Middle frontal gyrus (tissue), 1 donor: Measurements from ENCODE around the gene FOLR1.

Source experiments
- DNase-seq: peaks from one replicate; pipeline ENCODE4 v3.0.0-alpha.2; 2015; ENCODE audit warnings: low spot score; ENCODE audit errors: extremely low spot score

Gene FOLR1

DNA sequence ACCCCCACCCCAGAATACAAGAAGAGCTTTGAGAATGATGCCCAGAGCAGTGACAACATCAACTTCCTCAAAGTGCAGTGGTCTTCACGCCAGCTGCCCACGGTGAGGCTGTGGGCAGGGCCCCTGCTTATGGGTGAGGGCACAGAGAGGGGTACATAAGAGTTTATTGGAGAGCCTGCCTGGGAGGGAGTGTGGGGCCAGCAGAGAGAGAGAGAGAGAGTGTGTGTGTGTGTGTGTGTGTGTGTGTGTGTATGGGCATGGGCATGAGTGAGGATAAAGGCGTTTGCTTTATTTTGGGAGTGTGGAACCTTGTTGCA, 42.5 kb downstream of the FOLR1 start:
- DNase-seq, result no peak

- DNase-seq, result no peak
Measured at GRCh38 chr11:72234920-72235319, 43.0 kb downstream of the FOLR1 start.

GRCh38 chr11:72235351-72236057, 43.6 kb downstream of the FOLR1 start:
- no peak for DNase-seq

DNA sequence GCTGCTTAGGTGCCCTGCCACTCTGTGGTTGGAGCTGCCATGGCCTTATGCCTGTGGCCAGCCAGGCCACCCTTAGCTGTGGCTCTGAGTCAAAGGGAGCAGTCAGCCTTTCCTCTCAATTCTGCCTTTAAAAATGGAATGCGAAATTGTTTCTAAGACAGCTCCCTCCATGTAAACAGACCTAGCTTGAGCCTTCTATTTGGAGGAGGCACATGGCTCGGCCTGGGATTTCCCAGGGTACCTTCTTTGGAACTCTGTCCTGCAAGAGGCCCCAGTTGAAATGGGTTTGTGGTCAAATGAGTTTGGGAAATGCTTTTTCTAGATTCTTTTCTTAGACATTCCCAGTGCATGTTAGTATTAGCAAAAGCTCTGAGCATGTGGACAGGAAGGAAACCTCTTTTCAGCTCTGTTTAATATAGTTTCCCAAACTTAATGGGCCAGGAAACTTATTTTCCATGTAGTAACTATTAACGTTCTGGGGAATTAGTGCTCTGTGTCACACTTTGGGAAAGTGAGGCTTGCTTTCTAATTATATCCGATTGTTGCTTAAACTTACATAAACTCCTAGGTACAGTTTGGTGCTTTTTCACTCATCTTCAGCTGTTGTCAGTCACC, 44.2 kb downstream of the FOLR1 start:
- no peak for DNase-seq

DNA sequence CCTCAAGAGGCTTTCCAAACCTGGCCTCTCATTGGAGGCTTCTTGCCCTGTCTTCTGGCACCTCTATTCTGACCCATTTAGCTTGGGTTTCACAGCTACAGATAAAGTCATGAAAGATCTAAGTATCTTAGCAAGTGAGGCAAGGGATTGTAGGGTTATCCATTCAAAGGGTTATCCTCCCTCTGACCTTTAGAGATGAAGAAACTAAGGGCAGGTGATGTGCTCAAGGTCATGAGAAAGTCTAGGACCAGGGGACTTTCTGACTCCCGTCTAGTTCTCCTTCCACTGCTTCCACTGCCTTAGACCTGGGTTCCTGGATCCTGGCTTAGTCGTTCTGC, 44.8 kb downstream of the FOLR1 start:
- no peak for DNase-seq

- no peak for DNase-seq
Measured at GRCh38 chr11:72237112-72237931, 45.4 kb downstream of the FOLR1 start.

- no peak for DNase-seq
Measured at GRCh38 chr11:72238040-72238450, 46.1 kb downstream of the FOLR1 start.

DNA sequence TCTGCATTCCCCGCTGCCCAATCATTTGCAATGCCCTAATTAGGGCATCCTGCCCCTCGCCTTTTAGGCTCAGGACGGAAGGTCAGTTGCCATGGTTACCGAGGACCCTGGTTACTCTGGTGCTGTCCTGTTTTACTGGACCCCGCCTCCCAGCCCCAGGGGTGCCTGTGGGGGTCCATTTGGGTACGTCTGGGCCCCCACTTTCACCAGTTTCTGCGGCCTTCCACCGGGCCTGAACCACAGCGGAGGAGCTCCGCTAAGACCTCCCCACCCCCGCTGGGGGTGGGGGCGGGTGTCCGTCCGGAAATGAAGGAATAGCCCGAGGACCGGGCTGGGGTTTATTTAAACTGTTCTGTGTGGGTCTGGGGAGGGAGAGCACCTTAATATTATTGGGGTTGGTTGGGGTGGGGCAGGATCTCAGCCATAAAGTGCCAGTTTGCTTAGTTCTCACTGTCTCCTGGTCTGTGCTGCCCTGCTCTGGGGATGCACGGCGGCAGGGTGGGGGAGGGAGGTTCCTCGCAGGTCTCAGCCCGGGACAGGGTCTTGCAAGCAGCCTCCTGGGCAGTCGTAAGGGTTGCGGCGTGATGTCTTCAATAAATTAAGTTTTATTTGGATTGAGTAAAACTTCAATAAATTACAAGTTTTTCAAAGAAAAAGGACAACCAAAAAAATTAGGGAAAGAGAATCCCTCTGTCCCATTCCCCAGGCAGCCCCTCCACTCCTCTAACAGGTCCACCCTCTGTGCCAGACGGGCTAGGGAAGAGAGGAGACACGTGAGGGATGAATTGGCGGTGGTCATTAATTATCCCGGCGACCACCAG, 46.8 kb downstream of the FOLR1 start:
- DNase-seq, result no peak

GRCh38 chr11:72239313-72239848, 47.4 kb downstream of the FOLR1 start:
- DNase-seq, result no peak

GRCh38 chr11:72239849-72240460, 48.0 kb downstream of the FOLR1 start:
- DNase-seq, result no peak

DNA sequence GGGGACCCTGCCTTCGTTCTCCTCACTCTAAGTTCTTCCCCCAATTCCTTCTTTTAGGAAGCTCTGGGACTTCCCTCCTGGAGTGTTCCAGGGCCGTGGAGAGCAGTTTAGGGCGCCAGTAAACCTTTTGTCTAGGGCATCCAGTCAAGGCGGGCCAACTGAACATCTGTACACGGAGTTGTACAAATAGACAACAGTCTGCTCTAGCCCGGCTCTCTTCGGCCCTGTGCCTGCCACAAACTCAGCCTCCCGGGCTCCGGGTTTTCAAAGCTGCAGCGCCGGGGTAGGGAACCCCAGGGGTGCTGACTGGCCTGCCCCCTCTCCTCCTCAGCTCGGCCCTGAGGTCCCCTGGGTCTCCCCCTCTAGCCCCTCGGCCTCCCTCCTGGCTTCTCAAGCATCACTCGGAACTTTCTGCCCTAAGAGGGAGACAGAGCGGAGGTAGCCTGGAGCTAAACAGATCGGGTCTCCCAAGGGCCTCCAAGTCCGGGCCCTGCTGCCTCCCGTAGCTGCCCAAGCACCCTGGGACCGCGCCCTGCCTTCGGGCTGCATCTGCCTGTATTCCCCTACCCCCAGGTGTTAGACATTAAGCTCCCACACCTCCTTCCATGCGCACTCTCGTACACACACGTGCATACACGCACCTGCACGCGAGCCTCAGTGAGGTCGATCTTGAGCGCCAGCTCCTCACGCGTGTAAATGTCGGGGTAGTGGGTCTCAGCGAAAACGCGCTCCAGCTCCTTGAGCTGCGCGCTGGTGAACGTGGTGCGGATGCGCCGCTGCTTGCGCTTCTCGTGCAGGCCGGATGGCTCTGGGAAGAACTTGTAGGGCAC, 48.7 kb downstream of the FOLR1 start:
- DNase-seq, result no peak

GRCh38 chr11:72241291-72241781, 49.4 kb downstream of the FOLR1 start:
- no peak for DNase-seq

GRCh38 chr11:72242141-72242540, 50.2 kb downstream of the FOLR1 start:
- no peak for DNase-seq

DNA sequence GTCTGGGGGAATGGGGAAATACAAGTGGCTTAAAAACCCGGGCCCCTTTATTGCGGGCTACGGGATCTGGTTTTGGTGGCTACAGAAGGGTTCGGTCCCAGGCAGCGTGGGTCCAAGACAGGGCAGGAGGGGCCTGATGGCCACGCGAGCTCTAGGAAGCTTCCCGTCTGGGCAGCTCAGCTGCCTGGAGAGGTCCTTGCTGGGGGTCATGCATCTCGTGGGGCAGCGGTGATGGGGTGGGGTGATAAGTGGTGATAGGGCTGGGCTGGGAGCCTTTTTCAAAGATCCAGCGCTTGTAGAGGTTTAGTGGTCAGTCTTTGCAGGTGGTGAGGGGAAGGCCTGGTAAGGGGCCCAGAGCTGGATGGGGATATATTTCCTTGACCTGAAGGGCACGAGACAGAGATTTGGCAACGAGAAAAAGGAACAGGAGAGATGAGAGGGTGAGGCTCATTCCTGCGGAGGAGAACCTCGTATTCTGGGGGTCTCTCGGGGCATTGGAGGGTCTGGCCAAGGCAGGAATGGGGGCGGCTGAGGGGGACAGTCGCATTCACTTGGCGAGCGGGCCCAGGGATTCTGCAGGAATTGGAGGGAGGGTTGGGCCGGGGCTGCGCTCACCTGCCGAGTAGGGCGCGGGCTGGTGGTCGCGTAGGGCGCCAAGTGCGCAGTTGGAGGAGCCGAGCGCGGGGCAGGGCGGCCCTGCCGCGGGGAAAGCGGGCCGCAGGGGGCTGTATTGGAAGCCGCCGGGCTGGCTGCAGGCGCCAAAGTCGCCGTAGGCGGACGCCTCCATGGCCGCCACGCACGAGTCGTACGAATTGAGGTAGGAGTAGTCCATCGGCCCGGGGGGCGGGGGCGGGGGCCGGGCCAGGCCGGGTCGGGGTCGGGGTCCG, 51.5 kb downstream of the FOLR1 start:
- no peak for DNase-seq

- DNase-seq, result no peak
Measured at GRCh38 chr11:72244060-72244360, 52.1 kb downstream of the FOLR1 start, which contains the start of gene PHOX2A. Gene PHOX2A (minus strand): TSS chr11:72244176. CDS start chr11:72244004, 172 bp downstream.

DNA sequence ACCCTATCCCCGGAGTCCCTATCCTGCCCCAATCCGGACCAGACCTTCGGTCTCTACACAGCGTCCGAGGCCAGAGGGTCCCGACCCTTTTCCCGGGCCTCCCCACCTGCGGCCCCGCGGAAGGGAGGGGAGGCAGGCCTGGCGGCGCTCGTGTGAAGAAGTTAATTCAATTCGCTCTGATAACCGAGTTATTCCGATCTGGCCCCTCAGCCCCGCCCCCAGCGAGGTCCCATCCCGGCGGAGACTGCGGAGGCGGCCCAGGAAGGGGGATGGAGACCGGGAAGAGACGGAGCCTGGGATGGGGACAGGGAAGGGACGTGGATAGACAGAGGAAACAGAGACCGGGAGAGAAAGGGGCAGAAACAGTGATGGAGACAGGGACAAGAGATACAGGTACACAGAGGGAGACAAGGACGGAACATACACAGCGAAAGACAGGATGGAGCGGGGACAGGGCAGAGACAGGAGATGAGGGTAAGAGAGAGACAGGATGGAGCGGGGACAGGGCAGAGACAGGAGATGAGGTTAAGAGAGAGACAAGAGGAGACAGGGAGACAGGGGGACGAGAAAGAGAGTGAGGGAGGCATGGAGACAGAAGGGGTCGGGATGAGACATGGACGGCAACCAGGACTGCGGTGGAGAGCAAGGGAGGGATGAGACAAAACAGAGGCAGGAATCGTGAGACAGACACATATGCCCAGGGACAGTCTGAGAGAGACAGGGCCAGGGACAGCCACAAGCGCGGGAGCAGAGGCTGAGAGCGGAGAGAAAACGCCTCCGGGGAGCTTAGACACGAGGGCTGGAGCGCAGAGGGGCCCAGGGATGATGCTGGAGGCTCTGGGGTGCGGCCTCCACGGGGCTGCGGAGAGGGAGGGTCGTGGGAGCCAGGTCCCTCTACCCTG, 52.7 kb downstream of the FOLR1 start:
- no peak for DNase-seq

- no peak for DNase-seq
Measured at GRCh38 chr11:72245263-72245816, 53.4 kb downstream of the FOLR1 start.
